ENCODE measurements around the gene GALM.

GALM gene

GRCh38 chr2:38776531-38776930 lies 110.6 kb downstream of the GALM start:
- Histone ChIP-seq H3K27me3 (replicated peaks) (no peaks in the 10 kb centered on the region), H3K4me3 (ENCODE audit: low read depth, low read length) (no peak overlapping the region), H3K27ac (no peak overlapping the region), H3K36me3 (replicated peaks) (no peaks in the 10 kb centered on the region)
- TF ChIP-seq CTCF (IDR thresholded peaks at IDR 0.05; ENCODE audit: low read depth, low read length, missing control alignments): no peak
- in situ Hi-C loops (cut with HindIII; ENCODE audit: low pct_ligation_motif_present, low sequenced_read_pairs): no loop called here
- no peak for DNase-seq

GRCh38 chr2:38778687-38779082 lies 112.8 kb downstream of the GALM start:
- in situ Hi-C loops (cut with HindIII; ENCODE audit: low pct_ligation_motif_present, low sequenced_read_pairs): no loop called here
- Histone ChIP-seq H3K27ac (no peak overlapping the region), H3K4me3 (ENCODE audit: low read depth, low read length) (peak overlapping the region; percentile 79), H3K27me3 (replicated peaks) (no peaks in the 10 kb centered on the region), H3K36me3 (replicated peaks) (no peaks in the 10 kb centered on the region)
- TF ChIP-seq CTCF (IDR thresholded peaks at IDR 0.05; ENCODE audit: low read depth, low read length, missing control alignments): no peak
- no peak for DNase-seq

GRCh38 chr2:38783586-38783985 lies 117.7 kb downstream of the GALM start:
- in situ Hi-C loops (cut with HindIII; ENCODE audit: low pct_ligation_motif_present, low sequenced_read_pairs): no loop called here
- Histone ChIP-seq H3K27ac (no peak overlapping the region), H3K4me3 (ENCODE audit: low read depth, low read length) (no peak overlapping the region), H3K36me3 (replicated peaks) (no peaks in the 10 kb centered on the region), H3K27me3 (replicated peaks) (no peaks in the 10 kb centered on the region)
- TF ChIP-seq CTCF (IDR thresholded peaks at IDR 0.05; ENCODE audit: low read depth, low read length, missing control alignments): no peak
- DNase-seq: no peak

Measured in brain microvascular endothelial cell (primary cell).